Choroid plexus epithelial cell (primary cell): ENCODE data around the gene C1QB.
"Not testable (repeated sequence)": the region's sequence is repeated elsewhere in the genome, so short reads cannot be mapped to it uniquely, and the experiment has no call there.

Source experiments
- DNase-seq: peaks from one replicate; pipeline ENCODE4 v3.0.0-alpha.2; 2010; ENCODE audit warnings: low read depth
- H3K4me3 ChIP-seq: 2 replicates; pipeline ENCODE4 v1.5.1; 2011; ENCODE audit warnings: low read depth, mild to moderate bottlenecking, control low read depth, low read length, moderate library complexity
- TF ChIP-seq, protein P1 (sequence below): conservative IDR thresholded peaks from 2 replicates; pipeline ENCODE4 v1.5.1; 2011; ENCODE audit warnings: low read depth, mild to moderate bottlenecking, control low read depth, inconsistent platforms, low read length, moderate library complexity

C1QB gene

GRCh38 chr1:22670352-22670975, 17.4 kb downstream of the C1QB start:
- no peak overlapping the region for H3K4me3 ChIP-seq
- TF ChIP-seq, protein P1, sequence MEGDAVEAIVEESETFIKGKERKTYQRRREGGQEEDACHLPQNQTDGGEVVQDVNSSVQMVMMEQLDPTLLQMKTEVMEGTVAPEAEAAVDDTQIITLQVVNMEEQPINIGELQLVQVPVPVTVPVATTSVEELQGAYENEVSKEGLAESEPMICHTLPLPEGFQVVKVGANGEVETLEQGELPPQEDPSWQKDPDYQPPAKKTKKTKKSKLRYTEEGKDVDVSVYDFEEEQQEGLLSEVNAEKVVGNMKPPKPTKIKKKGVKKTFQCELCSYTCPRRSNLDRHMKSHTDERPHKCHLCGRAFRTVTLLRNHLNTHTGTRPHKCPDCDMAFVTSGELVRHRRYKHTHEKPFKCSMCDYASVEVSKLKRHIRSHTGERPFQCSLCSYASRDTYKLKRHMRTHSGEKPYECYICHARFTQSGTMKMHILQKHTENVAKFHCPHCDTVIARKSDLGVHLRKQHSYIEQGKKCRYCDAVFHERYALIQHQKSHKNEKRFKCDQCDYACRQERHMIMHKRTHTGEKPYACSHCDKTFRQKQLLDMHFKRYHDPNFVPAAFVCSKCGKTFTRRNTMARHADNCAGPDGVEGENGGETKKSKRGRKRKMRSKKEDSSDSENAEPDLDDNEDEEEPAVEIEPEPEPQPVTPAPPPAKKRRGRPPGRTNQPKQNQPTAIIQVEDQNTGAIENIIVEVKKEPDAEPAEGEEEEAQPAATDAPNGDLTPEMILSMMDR = no peak
- DNase-seq = no peak

DNA sequence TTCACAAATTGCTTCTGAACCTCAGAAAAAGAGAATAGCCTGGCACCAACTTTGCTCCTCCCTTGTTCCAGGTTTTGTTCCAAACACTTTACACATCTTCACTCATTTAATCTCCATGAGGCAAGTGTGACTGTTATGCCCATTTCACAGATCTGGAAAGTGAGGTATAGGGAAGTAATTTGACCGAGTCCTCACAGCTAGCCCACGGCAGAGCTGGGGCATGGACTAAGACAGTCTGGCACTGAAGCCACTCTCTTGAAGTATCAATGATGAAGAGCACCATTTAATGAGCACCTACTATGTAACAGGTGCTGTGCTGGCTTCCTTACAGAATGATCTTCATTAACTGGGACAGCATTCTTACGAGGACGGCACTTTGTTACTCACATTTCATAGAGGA, 19.0 kb downstream of the C1QB start:
- TF ChIP-seq, protein P1 = no peak
- no peak for DNase-seq
- no peak overlapping the region for H3K4me3 ChIP-seq

GRCh38 chr1:22673486-22674409, 20.7 kb downstream of the C1QB start:
- peak; percentile 84 for DNase-seq

DNA sequence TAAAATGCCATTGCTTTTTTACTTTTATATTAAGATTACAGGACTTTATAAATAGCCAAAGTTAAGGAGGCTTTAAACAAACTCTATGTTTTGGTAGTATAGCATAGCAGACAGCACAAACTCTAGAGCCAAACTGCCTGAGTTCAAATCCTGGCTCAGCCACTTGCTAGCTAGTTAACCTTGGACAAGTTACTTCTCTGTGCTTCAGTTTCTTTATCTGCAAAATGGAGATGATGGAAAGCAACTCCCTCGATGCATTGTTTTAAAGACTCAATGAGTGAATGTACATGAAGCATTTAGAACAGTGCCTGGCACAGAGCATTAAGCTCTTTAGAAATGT, 21.3 kb downstream of the C1QB start:
- DNase-seq = no peak
- H3K4me3 ChIP-seq = no peak overlapping the region
- TF ChIP-seq, protein P1 = no peak

More at GRCh38 chr1:22673486-22674409, 20.7 kb downstream of the C1QB start:
- H3K4me3 ChIP-seq = no peak overlapping the region
- TF ChIP-seq, protein P1 = peak; percentile 94

DNA sequence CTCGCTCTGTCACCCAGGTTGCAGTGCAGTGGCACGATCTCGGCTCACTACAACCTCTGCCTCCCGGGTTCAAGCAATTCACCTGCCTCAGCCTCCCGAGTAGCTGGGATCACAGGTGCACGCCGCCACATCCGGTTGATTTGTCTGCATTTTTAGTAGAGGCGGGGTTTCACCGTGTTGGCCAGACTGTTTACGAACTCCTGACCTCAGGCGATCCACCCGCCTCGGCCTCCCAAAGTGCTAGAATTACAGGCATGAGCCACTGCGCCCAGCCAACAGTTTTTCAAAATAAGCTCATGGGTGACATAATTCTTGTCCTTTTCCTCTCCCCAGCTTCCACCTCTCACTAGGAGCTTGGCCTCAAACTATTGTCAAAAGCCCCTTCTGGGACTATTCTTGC, 23.1 kb downstream of the C1QB start:
- not testable (repeated sequence) for H3K4me3 ChIP-seq, DNase-seq

GRCh38 chr1:22676916-22677583, 24.0 kb downstream of the C1QB start:
- no peak overlapping the region for H3K4me3 ChIP-seq
- DNase-seq = no peak
- TF ChIP-seq, protein P1 = no peak
